Progenitor cell of endocrine pancreas (in vitro differentiated cells): ENCODE data around the gene PRRX2. TPM values are rescaled to one million over a fixed set of nuclear protein-coding genes. Genes with fewer than 3 reads are reported as not detected.
A peak's percentile ranks its signal among the peaks of the same experiment; 100 is the strongest.

Source experiments
- DNase-seq: peaks from one replicate; pipeline ENCODE4 v3.0.0; 2021; ENCODE audit warnings: low spot score; ENCODE audit not compliant: unreplicated experiment
- H3K27ac Mint-ChIP-seq: 2 replicates; pipeline ENCODE4 v1.8.0; 2021; ENCODE audit warnings: mild to moderate bottlenecking, moderate library complexity, mixed read lengths
- H3K27me3 Mint-ChIP-seq: 2 replicates; pipeline ENCODE4 v1.8.0; 2021; ENCODE audit warnings: mixed read lengths
- H3K36me3 Mint-ChIP-seq: 2 replicates; pipeline ENCODE4 v1.8.0; 2022; ENCODE audit warnings: mixed read lengths; ENCODE audit not compliant: insufficient read depth
- H3K4me1 Mint-ChIP-seq: 2 replicates; pipeline ENCODE4 v1.8.0; 2021; ENCODE audit warnings: low read depth, mixed read lengths
- H3K4me3 Mint-ChIP-seq: 2 replicates; pipeline ENCODE4 v1.8.0; 2021; ENCODE audit warnings: low read depth, mild to moderate bottlenecking, moderate library complexity, mixed read lengths
- H3K9me3 Mint-ChIP-seq: 2 replicates; pipeline ENCODE4 v1.8.0; 2021; ENCODE audit warnings: low read depth, mixed read lengths
- total RNA-seq: library from RNA; stranded (reverse); gene quantifications from 2 replicates; pipeline ENCODE4 v1.2.1, GENCODE V29; 2021
- TF ChIP-seq, protein P1 (sequence below): fragments of 200-600 bp; sonication (generic); IDR thresholded peaks from one replicate; pipeline ENCODE4 v1.5.0; 2021; ENCODE audit warnings: antibody characterized with exemption, mild to moderate bottlenecking; ENCODE audit not compliant: unreplicated experiment

Gene PRRX2
- total RNA-seq, 1 donor from 2014 or later: 0.79 TPM

DNA sequence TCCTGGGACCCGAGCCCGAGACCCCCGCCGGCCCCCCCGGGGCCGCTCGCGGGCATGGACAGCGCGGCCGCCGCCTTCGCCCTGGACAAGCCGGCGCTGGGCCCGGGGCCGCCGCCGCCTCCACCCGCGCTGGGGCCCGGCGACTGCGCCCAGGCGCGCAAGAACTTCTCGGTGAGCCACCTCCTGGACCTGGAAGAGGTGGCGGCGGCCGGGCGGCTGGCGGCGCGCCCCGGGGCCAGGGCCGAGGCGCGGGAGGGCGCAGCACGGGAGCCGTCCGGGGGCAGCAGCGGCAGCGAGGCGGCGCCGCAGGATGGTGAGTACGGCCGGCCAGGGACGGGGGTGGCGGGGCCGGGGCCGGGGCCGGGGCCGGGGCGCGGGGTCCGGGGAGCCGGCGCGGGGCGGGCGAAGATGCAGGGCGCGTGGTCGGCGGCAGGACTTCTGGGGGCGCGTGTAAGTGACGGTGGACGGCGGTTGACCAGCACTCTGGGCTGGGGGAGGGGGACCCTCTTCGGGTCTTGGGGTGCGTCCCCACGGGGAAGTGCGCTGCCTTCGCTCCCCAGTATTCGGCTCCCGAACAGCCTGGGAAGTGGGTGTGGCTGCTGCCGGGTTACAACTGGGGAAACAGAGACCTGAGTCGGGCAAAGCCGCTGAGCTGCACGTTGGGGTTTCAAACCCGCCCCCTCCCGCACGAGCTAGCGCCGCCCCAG, 520 bp downstream of the PRRX2 start:
- DNase-seq: no peak
- Mint-ChIP-seq H3K4me1 (no peaks in the 10 kb centered on the region), H3K9me3 (no peaks in the 10 kb centered on the region), H3K4me3 (peak overlapping the region; percentile 29), H3K27me3 (peaks cover 32% of the 10 kb centered on the region), H3K27ac (no peak overlapping the region), H3K36me3 (no peaks in the 10 kb centered on the region)
- TF ChIP-seq, protein P1, sequence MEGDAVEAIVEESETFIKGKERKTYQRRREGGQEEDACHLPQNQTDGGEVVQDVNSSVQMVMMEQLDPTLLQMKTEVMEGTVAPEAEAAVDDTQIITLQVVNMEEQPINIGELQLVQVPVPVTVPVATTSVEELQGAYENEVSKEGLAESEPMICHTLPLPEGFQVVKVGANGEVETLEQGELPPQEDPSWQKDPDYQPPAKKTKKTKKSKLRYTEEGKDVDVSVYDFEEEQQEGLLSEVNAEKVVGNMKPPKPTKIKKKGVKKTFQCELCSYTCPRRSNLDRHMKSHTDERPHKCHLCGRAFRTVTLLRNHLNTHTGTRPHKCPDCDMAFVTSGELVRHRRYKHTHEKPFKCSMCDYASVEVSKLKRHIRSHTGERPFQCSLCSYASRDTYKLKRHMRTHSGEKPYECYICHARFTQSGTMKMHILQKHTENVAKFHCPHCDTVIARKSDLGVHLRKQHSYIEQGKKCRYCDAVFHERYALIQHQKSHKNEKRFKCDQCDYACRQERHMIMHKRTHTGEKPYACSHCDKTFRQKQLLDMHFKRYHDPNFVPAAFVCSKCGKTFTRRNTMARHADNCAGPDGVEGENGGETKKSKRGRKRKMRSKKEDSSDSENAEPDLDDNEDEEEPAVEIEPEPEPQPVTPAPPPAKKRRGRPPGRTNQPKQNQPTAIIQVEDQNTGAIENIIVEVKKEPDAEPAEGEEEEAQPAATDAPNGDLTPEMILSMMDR: no peak

DNA sequence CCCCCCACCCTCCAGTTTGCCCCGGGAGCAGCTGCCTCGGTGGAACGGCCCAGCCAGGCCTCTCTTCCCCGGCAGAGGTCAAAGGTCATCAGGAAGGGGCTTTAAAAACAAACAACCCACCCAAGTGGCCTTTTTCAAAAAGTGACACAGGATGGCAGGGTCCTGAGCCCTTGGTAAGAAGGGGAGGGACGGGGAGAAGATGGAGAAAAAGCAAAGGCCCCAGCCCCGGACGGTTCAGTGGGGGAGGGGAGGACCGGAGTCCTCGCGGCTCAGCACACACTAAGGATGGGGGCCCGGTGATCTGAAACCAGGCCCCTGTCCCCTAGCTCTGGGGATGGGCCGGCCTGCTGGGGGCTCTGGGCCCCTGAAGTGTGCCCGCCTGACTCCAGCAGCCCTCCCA, 1.1 kb downstream of the PRRX2 start:
- TF ChIP-seq, protein P1: no peak
- Mint-ChIP-seq H3K27ac (no peak overlapping the region), H3K4me3 (no peak overlapping the region), H3K27me3 (peaks cover 28% of the 10 kb centered on the region), H3K4me1 (no peaks in the 10 kb centered on the region), H3K36me3 (no peaks in the 10 kb centered on the region), H3K9me3 (no peaks in the 10 kb centered on the region)
- DNase-seq: no peak

DNA sequence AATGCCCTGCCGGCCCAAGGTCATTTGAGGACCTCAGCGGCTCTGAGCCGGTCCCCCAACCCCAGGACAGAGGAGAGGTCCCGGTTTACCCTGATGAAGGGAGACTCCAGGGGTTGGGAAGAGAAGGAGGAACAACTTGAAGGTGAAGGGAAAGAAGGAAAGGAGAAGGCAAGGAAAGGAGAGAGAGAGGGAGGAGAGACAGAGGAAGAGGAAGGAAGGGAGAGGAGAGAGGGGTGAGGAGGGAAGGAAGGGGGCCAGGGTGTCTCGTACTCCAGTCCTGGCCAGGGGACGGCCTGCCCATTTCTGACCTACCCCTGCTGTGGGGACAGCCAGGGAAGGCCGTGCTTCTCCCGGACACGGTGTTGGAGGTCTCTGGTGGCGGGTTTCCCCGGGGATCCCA, 1.9 kb downstream of the PRRX2 start:
- Mint-ChIP-seq H3K27me3 (peaks cover 28% of the 10 kb centered on the region), H3K27ac (no peak overlapping the region), H3K4me1 (no peaks in the 10 kb centered on the region), H3K36me3 (no peaks in the 10 kb centered on the region), H3K9me3 (no peaks in the 10 kb centered on the region), H3K4me3 (no peak overlapping the region)
- TF ChIP-seq, protein P1: no peak
- DNase-seq: no peak

DNA sequence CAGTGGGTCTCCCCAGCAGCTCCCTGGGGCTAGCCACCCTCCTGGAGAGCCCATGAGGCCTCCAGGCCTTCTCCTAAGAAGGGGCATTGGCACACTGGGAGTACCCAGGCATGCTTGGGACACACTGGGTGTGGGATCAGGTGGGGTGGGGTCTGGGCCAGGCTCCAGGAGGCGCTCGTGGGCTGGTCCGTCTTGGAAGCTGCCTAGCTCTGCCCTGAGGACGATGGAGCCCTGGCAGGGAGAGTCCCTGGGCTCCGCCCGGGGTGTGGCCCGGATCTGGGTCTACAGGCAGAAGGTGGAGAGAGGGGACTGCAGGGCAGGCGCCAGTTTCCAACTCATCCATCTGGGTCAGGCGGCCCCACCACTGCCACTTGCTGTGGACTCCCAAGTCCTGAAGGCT, 2.4 kb downstream of the PRRX2 start:
- no peaks in the 10 kb centered on the region for H3K4me1 Mint-ChIP-seq
- no peak overlapping the region for H3K4me3 Mint-ChIP-seq
- DNase-seq: no peak
- H3K9me3 Mint-ChIP-seq: no peaks in the 10 kb centered on the region
- no peak overlapping the region for H3K27ac Mint-ChIP-seq
- H3K36me3 Mint-ChIP-seq: no peaks in the 10 kb centered on the region
- peaks cover 25% of the 10 kb centered on the region for H3K27me3 Mint-ChIP-seq
- TF ChIP-seq, protein P1: no peak

DNA sequence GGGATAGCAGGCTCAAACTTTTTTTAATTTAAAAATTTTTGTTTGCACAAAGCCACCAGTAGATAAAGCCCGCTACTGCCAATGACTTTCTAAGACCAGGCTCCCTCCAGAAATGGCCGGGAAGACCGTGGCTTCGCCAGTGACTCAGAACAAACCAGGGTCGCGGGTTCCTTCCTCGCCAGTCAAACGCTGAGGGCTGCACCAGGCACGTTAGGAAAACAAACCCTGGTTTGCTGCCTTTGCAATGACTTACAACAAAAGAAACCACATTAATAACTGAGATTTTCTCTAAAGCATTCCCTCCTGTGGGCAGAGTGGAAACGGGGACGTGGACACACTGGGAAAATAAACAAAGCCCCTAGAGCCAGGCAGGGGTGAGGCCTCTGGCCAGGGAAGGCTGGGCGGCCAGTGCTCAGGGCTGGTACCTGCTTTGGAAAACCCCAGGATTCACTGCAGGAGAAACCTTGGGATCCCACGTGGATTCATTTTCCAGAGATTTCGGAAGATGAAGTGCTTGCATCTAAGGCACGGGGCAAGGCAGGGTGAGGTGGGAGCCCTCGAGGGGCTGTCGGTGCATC, 3.8 kb downstream of the PRRX2 start:
- Mint-ChIP-seq H3K4me3 (no peak overlapping the region), H3K27ac (no peak overlapping the region), H3K36me3 (no peaks in the 10 kb centered on the region), H3K27me3 (peaks cover 20% of the 10 kb centered on the region), H3K9me3 (no peaks in the 10 kb centered on the region), H3K4me1 (no peaks in the 10 kb centered on the region)
- no peak for DNase-seq
- TF ChIP-seq, protein P1: no peak
